CD14-positive monocyte (primary cell): Measurements from ENCODE around the gene NFYC. TPM values are rescaled to one million over a fixed set of nuclear protein-coding genes. Genes with fewer than 3 reads are reported as not detected.

Experiments
- DNase-seq, 3 donors: peaks; one replicate each; pipeline ENCODE4 v3.0.0-alpha.2; 2011 to 2022
- H2AFZ ChIP-seq: 2 replicates; pipeline ENCODE4 v1.6.0; 2012; ENCODE audit warnings: mild to moderate bottlenecking, low read depth, low read length, inconsistent platforms; ENCODE audit not compliant: insufficient read depth, poor library complexity, severe bottlenecking
- H3K27ac ChIP-seq, 2 donors: 1 replicate in 1 of 2; 2 replicates in 1 of 2; pipeline ENCODE4 v1.5.1; 2012 to 2013; ENCODE audit warnings: low read length in 2 of 2, control low read depth in 1 of 2, inconsistent platforms in 1 of 2, low read depth in 1 of 2, mild to moderate bottlenecking in 1 of 2
- H3K27me3 ChIP-seq, 2 donors: one replicate each; pipeline versions ENCODE4 v1.6.0 to v1.6.1; 2011 to 2013; ENCODE audit warnings: low read length in 2 of 2; ENCODE audit not compliant: control insufficient read depth in 2 of 2, insufficient read depth in 2 of 2
- H3K36me3 ChIP-seq, 2 donors: replicated peaks in 1 of 2; 1 replicate in 1 of 2; 2 replicates in 1 of 2; pipeline versions ENCODE4 v1.5.1 to v1.6.1; 2012 to 2013; ENCODE audit warnings: low read length in 2 of 2, control low read depth in 1 of 2, inconsistent platforms in 1 of 2, mild to moderate bottlenecking in 1 of 2; ENCODE audit not compliant: insufficient read depth in 2 of 2, control insufficient read depth in 1 of 2
- H3K4me1 ChIP-seq, 2 donors: 1 replicate in 1 of 2; 2 replicates in 1 of 2; pipeline versions ENCODE4 v1.5.1 to v1.6.1; 2012 to 2013; ENCODE audit warnings: low read length in 2 of 2, control low read depth in 1 of 2, inconsistent platforms in 1 of 2, mild to moderate bottlenecking in 1 of 2, moderate library complexity in 1 of 2; ENCODE audit not compliant: insufficient read depth in 2 of 2, control insufficient read depth in 1 of 2
- H3K4me2 ChIP-seq: replicated peaks from 2 replicates; pipeline ENCODE3; 2012; ENCODE audit warnings: low read length, moderate library complexity, mild to moderate bottlenecking; ENCODE audit not compliant: poor library complexity, severe bottlenecking; ENCODE audit errors: extremely low read depth
- H3K4me3 ChIP-seq, 3 experiments: fragments of 200-600 bp in 1 of 3; sonication (generic) in 1 of 3; replicated peaks in 1 of 3; 1 replicate in 2 of 3; 2 replicates in 1 of 3; pipeline ENCODE4 v1.5.1; 2011 to 2013; ENCODE audit warnings: low read length in 3 of 3, mild to moderate bottlenecking in 3 of 3, control low read depth in 2 of 3, low read depth in 2 of 3, inconsistent platforms in 1 of 3, moderate library complexity in 1 of 3
- H3K79me2 ChIP-seq: 2 replicates; pipeline ENCODE4 v1.6.0; 2012; ENCODE audit warnings: mild to moderate bottlenecking, control low read depth, inconsistent platforms, low read length, moderate library complexity; ENCODE audit not compliant: insufficient read depth
- H3K9ac ChIP-seq: 2 replicates; pipeline ENCODE4 v1.6.0; 2017; ENCODE audit warnings: low read length, mild to moderate bottlenecking; ENCODE audit not compliant: insufficient read depth, poor library complexity, severe bottlenecking
- H3K9me3 ChIP-seq, 2 donors: replicated peaks in 1 of 2; 1 replicate in 1 of 2; 2 replicates in 1 of 2; pipeline versions ENCODE4 v1.5.1 to v1.6.1; 2012 to 2013; ENCODE audit warnings: low read length in 2 of 2, control low read depth in 1 of 2; ENCODE audit not compliant: control insufficient read depth in 1 of 2, insufficient read depth in 1 of 2
- H4K20me1 ChIP-seq: 2 replicates; pipeline ENCODE4 v1.6.0; 2012; ENCODE audit warnings: mild to moderate bottlenecking, low read length, control low read depth, moderate library complexity; ENCODE audit not compliant: insufficient read depth
- H3K27ac Mint-ChIP-seq, 7 donors: one replicate each; pipeline ENCODE4 v1.8.0; 2020; ENCODE audit warnings: mild to moderate bottlenecking in 7 of 7, mixed read lengths in 7 of 7, moderate library complexity in 6 of 7, inconsistent platforms in 2 of 7
- H3K27me3 Mint-ChIP-seq, 3 donors: one replicate each; pipeline ENCODE4 v1.8.0; 2021 to 2022; ENCODE audit warnings: low read depth in 3 of 3, mild to moderate bottlenecking in 3 of 3, mixed read lengths in 3 of 3, moderate library complexity in 3 of 3, inconsistent platforms in 1 of 3
- H3K36me3 Mint-ChIP-seq, 2 donors: one replicate each; pipeline ENCODE4 v1.8.0; 2020; ENCODE audit warnings: mixed read lengths in 2 of 2, inconsistent platforms in 1 of 2, mild to moderate bottlenecking in 1 of 2
- H3K4me1 Mint-ChIP-seq: one replicate; pipeline ENCODE4 v1.8.0; 2020; ENCODE audit warnings: mild to moderate bottlenecking, mixed read lengths
- H3K4me3 Mint-ChIP-seq, 2 donors: one replicate each; pipeline ENCODE4 v1.8.0; 2020; ENCODE audit warnings: mild to moderate bottlenecking in 2 of 2, mixed read lengths in 2 of 2, moderate library complexity in 1 of 2
- H3K9me3 Mint-ChIP-seq, 7 donors: one replicate each; pipeline ENCODE4 v1.8.0; 2020 to 2022; ENCODE audit warnings: mixed read lengths in 7 of 7, mild to moderate bottlenecking in 6 of 7, moderate library complexity in 6 of 7, inconsistent platforms in 2 of 7
- CTCF ChIP-seq: fragments of 200-600 bp; IDR thresholded peaks from one replicate; pipeline ENCODE4 v1.8.0; 2022; ENCODE audit warnings: antibody characterized with exemption, mild to moderate bottlenecking
- WGBS: methylation state at CpG from one replicate; pipeline ENCODE4 v1.1.5; 2013; ENCODE audit warnings: missing lambda C conversion rate; ENCODE audit not compliant: insufficient coverage; 5-methylcytosine and 5-hydroxymethylcytosine counted together
- intact Hi-C, 2 donors: fragments of 100-400 bp; cut with micrococcal nuclease; formaldehyde crosslinking; loops; one replicate each; pipeline versions ENCODE4 v1.15.0 to v1.15.1; 2023
- polyA plus RNA-seq, 3 donors: library from polyadenylated mRNA; depleted of rRNA in 1 of 3; unstranded in 2 of 3; stranded (reverse) in 1 of 3; fragments of 300-500 nt in 2 of 3; fragments of >200 nt in 1 of 3; fragmentation: Illumina TruSeq in 2 of 3; gene quantifications; 1 replicate in 2 of 3; 2 replicates in 1 of 3; pipeline ENCODE4 v1.2.3, GENCODE V29; 2012 to 2021

Gene NFYC
- polyA plus RNA-seq, 3 donors = 61.2 to 142 (median 68.2) TPM

GRCh38 chr1:40650075-40650474, 41.4 kb upstream of the NFYC start:
- Histone ChIP-seq H3K9ac (no peak overlapping the region), H3K9me3 (no peaks in the 10 kb centered on the region), H3K4me1 (no peaks in the 10 kb centered on the region), H3K79me2 (no peaks in the 10 kb centered on the region), H3K4me3 (no peak overlapping the region), H4K20me1 (no peaks in the 10 kb centered on the region), H3K4me2 (no peak overlapping the region), H2AFZ (no peak overlapping the region), H3K27ac (no peak overlapping the region), H3K27me3 (peaks cover 0 to 5% of the 10 kb centered on the region in 2 donors), H3K36me3 (no peaks in the 10 kb centered on the region)
- 39% methylated on average over 3 of the region's 4 CpGs for WGBS
- no peak overlapping the region for H3K4me3 Mint-ChIP-seq
- no peak overlapping the region for H3K27ac Mint-ChIP-seq
- no peaks in the 10 kb centered on the region for H3K4me1 Mint-ChIP-seq
- no peaks in the 10 kb centered on the region for H3K36me3 Mint-ChIP-seq
- peak; percentile 54 for TF ChIP-seq CTCF
- DNase-seq = peak in 2 of 3 donors; percentile 13
- intact Hi-C loops = no loop called here
- H3K27me3 Mint-ChIP-seq = peaks cover 5 to 16% (median 8%) of the 10 kb centered on the region in 3 donors
- H3K9me3 Mint-ChIP-seq = peaks cover 0 to 3% (median 0%) of the 10 kb centered on the region in 7 donors

DNA sequence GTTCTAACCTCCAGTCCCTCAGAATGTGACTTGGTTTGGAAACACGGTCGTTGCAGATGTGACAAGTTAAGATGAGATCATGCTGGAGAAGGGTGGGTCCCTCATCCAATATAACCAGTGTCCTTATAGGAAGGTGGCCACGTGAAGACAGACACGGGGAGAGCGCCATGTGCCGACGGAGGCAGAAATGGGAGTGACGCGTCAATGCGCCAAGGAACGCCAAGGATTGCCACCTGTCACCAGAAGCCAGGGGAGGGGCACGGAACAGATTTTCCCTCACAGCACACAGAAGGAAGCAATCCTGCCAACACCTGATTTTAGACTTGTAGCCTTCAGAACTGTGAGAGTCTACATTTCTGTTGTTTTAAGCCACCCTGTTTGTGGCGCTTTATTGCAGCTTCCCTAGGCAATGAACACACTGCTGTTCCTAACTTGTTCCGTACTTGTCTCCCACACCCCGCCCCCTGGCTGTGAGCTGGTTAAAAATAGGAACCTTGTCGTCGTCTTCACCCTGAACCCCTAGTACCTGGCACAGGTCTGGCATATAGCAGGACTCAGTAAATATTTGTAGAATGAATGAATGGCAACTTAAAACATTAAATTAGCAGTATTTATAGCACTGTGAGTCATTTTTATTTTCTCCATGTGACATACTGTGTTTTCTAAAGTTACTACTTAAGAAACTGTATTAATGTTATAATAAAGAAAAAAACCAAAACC, 40.2 kb upstream of the NFYC start:
- TF ChIP-seq CTCF = no peak

More for the DNA sequence above, 40.2 kb upstream of the NFYC start:
- no peaks in the 10 kb centered on the region for H3K4me1 Mint-ChIP-seq
- intact Hi-C loops = no loop called here
- H3K9me3 Mint-ChIP-seq = peaks cover 0 to 3% (median 0%) of the 10 kb centered on the region in 7 donors
- H3K27me3 ChIP-seq = peaks cover 0 to 5% of the 10 kb centered on the region in 2 donors
- H3K9me3 ChIP-seq = no peaks in the 10 kb centered on the region
- H3K4me3 Mint-ChIP-seq = no peak overlapping the region
- no peaks in the 10 kb centered on the region for H3K4me1 ChIP-seq
- H3K36me3 ChIP-seq = no peaks in the 10 kb centered on the region
- peaks cover 6 to 16% (median 11%) of the 10 kb centered on the region in 3 donors for H3K27me3 Mint-ChIP-seq
- no peak overlapping the region for H3K27ac ChIP-seq
- no peak overlapping the region for H3K9ac ChIP-seq
- DNase-seq = no peak
- H3K36me3 Mint-ChIP-seq = no peaks in the 10 kb centered on the region
- H4K20me1 ChIP-seq = no peaks in the 10 kb centered on the region
- WGBS = 84% methylated on average over 9 of the region's 17 CpGs
- no peaks in the 10 kb centered on the region for H3K79me2 ChIP-seq
- H3K4me2 ChIP-seq = no peak overlapping the region
- H2AFZ ChIP-seq = no peak overlapping the region
- no peak overlapping the region for H3K27ac Mint-ChIP-seq
- H3K4me3 ChIP-seq = no peak overlapping the region
